ENCODE results near the gene DBF4. TPM values are rescaled to one million over a fixed set of nuclear protein-coding genes. Genes with fewer than 3 reads are reported as not detected.
"Not testable (repeated sequence)": the region's sequence is repeated elsewhere in the genome, so short reads cannot be mapped to it uniquely, and the experiment has no call there.

Gene DBF4
- total and polyA plus RNA-seq, 2 experiments from 2014 or later = 62.6 to 91.5 TPM

- not testable (repeated sequence) for H3K27me3 Mint-ChIP-seq (ENCODE audit: insufficient read depth, low read depth, poor library complexity); H3K79me2 ChIP-seq (replicated peaks; ENCODE audit: insufficient read depth); H3K27me3 ChIP-seq (ENCODE audit: insufficient read depth); H3F3A ChIP-seq (replicated peaks; ENCODE audit: low read depth); H3K9me2 ChIP-seq (ENCODE audit: insufficient read depth); H3K4me2 ChIP-seq; H4K20me1 ChIP-seq (replicated peaks; ENCODE audit: insufficient read depth); H3K4me3 Mint-ChIP-seq; H3K27ac Mint-ChIP-seq; H3K4me1 ChIP-seq (ENCODE audit: insufficient read depth); H3K4me1 Mint-ChIP-seq; H3K27ac ChIP-seq (ENCODE audit: low read depth); H2AFZ ChIP-seq; H3K4me3 ChIP-seq; H3K9me3 Mint-ChIP-seq
- peak; percentile 27 to 28; a peak in 2 of 4 replicates for TF ChIP-seq CTCF (conservative IDR thresholded peaks at IDR 0.05; ENCODE audit: low read depth in 2 of 2)
- DNase-seq (ENCODE audit: low spot score) = peak; percentile 28
- ATAC-seq = peak; percentile 67
- H3K36me3 ChIP-seq (ENCODE audit: insufficient read depth) = peaks cover 14% of the 10 kb centered on the region
- peaks cover 36% of the 10 kb centered on the region; the same call in 2 of the 3 replicates for H3K36me3 Mint-ChIP-seq (ENCODE audit: low read depth)
Observed at GRCh38 chr7:87908814-87909213, 32.5 kb downstream of the DBF4 start.

GRCh38 chr7:87912121-87912520 is 35.8 kb downstream of the DBF4 start:
- no peak overlapping the region for H3K4me3 ChIP-seq
- H3K9me3 Mint-ChIP-seq = no peaks in the 10 kb centered on the region
- peaks cover 6% of the 10 kb centered on the region; the same call in 1 of the 2 replicates for H3K36me3 ChIP-seq (ENCODE audit: insufficient read depth)
- peaks cover 16% of the 10 kb centered on the region; the same call in 2 of the 3 replicates for H3K36me3 Mint-ChIP-seq (ENCODE audit: low read depth)
- DNase-seq (ENCODE audit: low spot score) = no peak
- H3K79me2 ChIP-seq (replicated peaks; ENCODE audit: insufficient read depth) = no peaks in the 10 kb centered on the region
- no peak for TF ChIP-seq ZNF114 (CRISPR knock-in tag; IDR thresholded peaks at IDR 0.05)
- H4K20me1 ChIP-seq (replicated peaks; ENCODE audit: insufficient read depth) = no peaks in the 10 kb centered on the region
- H3K4me3 Mint-ChIP-seq = no peak overlapping the region
- no peaks in the 10 kb centered on the region for H3K4me1 Mint-ChIP-seq
- no peaks in the 10 kb centered on the region for H3F3A ChIP-seq (replicated peaks; ENCODE audit: low read depth)
- H3K9me2 ChIP-seq (ENCODE audit: insufficient read depth) = no peaks in the 10 kb centered on the region
- H2AFZ ChIP-seq = no peak overlapping the region
- no peaks in the 10 kb centered on the region for H3K27me3 ChIP-seq (ENCODE audit: insufficient read depth)
- H3K4me1 ChIP-seq (ENCODE audit: insufficient read depth) = no peaks in the 10 kb centered on the region
- peaks cover 2% of the 10 kb centered on the region for H3K27me3 Mint-ChIP-seq (ENCODE audit: insufficient read depth, low read depth, poor library complexity)
- H3K4me2 ChIP-seq = no peak overlapping the region
- no peak overlapping the region for H3K27ac ChIP-seq (ENCODE audit: low read depth)
- no peak for ATAC-seq
- no peak overlapping the region for H3K27ac Mint-ChIP-seq

- H3K4me1 ChIP-seq (ENCODE audit: insufficient read depth) = no peaks in the 10 kb centered on the region
- no peaks in the 10 kb centered on the region for H4K20me1 ChIP-seq (replicated peaks; ENCODE audit: insufficient read depth)
- Mint-ChIP-seq H3K4me1 (peaks cover 5% of the 10 kb centered on the region; the same call in 2 of the 3 replicates), H3K27me3 (ENCODE audit: insufficient read depth, low read depth, poor library complexity) (no peaks in the 10 kb centered on the region), H3K27ac (no peak overlapping the region), H3K9me3 (no peaks in the 10 kb centered on the region), H3K4me3 (no peak overlapping the region), H3K36me3 (ENCODE audit: low read depth) (no peaks in the 10 kb centered on the region)
- H3K79me2 ChIP-seq (replicated peaks; ENCODE audit: insufficient read depth) = no peaks in the 10 kb centered on the region
- H3K36me3 ChIP-seq (ENCODE audit: insufficient read depth) = no peaks in the 10 kb centered on the region; the same call in 1 of the 2 replicates
- no peak overlapping the region for H3K4me3 ChIP-seq
- no peak overlapping the region for H3K4me2 ChIP-seq
- H3K27ac ChIP-seq (ENCODE audit: low read depth) = no peak overlapping the region
- no peak for TF ChIP-seq STAT1 (IDR thresholded peaks at IDR 0.05; ENCODE audit: unreplicated experiment)
- no peak for TF ChIP-seq REST (IDR thresholded peaks at IDR 0.05; ENCODE audit: unreplicated experiment)
- no peak for TF ChIP-seq EZH2 (IDR thresholded peaks at IDR 0.05; ENCODE audit: low read depth, unreplicated experiment)
- no peak for TF ChIP-seq POLR2AphosphoS5 (IDR thresholded peaks at IDR 0.05; ENCODE audit: low read depth)
- no peak for TF ChIP-seq CTCF (conservative IDR thresholded peaks at IDR 0.05; ENCODE audit: low read depth in 2 of 2)
- DNase-seq (ENCODE audit: low spot score) (no peak), ATAC-seq (no peak)
- no peaks in the 10 kb centered on the region for H3K9me2 ChIP-seq (ENCODE audit: insufficient read depth)
- H3F3A ChIP-seq (replicated peaks; ENCODE audit: low read depth) = no peaks in the 10 kb centered on the region
- H3K27me3 ChIP-seq (ENCODE audit: insufficient read depth) = no peaks in the 10 kb centered on the region
- no peak overlapping the region for H2AFZ ChIP-seq
Observed at GRCh38 chr7:87918740-87919139, 42.4 kb downstream of the DBF4 start.

Data from GM23338 (cell line).